GM19238 (cell line): ENCODE measurements around the gene PCTP.

Source experiments
- DNase-seq: peaks from one replicate; pipeline ENCODE4 v3.0.0; 2011; ENCODE audit warnings: low spot score; ENCODE audit not compliant: insufficient read length

Gene PCTP

DNA sequence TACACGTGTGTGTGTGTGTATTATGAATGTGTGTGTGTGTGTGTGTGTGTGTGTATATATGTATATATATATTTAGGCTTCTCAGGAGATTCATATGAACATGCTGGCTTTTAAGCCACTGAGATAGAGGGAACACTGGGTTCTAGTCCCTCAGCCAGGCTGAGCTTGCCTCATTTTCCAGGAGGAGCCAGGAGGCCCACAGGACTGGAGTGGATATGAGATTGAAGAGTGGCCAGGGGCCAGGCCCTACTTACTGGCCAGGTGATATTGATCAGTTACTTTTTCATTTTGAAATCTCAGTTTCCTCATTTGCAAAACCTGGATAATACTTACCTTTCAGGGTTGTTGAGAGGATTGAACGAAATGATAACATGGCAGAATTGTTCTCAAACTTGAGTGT is 5.8 kb downstream of the PCTP start:
- no peak for DNase-seq

DNA sequence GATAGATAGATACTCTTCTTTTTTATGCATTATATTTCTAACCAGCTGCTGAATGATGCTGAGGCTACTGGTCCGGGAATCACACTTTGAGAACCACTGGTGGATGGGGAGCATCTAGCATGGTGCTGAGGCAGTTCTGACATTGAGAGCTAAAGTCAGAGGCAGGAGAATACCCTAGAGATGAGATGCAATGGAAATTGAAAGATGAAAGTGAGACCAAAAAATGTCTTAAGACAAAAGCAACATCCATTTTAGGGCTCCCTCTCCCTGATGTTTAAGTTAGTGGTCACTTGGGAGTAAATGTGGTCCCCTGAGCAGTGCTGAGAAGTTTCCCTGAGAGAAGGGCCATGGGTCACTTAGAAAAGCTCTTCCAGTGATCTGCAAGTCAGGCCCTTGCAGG is 6.8 kb downstream of the PCTP start:
- no peak for DNase-seq

DNA sequence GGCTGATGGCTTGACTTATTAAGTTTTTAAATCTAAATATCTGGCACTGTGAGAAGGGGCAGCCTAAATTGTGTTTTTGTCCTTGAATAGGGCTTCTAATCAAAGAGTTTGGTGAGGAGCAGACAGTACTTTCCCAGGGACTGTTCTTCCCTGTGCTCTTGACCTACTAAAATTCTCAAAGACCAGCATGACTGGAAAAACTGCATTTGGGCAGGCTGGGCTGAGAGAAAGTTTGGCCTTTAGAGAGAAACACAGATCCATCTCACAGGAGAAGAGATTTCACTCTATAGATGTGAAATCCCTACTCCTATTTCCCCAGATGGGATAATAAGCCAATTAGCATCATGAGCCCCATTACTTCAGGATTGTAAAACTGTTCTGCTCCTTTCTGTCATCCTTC is 7.3 kb downstream of the PCTP start:
- no peak for DNase-seq

DNA sequence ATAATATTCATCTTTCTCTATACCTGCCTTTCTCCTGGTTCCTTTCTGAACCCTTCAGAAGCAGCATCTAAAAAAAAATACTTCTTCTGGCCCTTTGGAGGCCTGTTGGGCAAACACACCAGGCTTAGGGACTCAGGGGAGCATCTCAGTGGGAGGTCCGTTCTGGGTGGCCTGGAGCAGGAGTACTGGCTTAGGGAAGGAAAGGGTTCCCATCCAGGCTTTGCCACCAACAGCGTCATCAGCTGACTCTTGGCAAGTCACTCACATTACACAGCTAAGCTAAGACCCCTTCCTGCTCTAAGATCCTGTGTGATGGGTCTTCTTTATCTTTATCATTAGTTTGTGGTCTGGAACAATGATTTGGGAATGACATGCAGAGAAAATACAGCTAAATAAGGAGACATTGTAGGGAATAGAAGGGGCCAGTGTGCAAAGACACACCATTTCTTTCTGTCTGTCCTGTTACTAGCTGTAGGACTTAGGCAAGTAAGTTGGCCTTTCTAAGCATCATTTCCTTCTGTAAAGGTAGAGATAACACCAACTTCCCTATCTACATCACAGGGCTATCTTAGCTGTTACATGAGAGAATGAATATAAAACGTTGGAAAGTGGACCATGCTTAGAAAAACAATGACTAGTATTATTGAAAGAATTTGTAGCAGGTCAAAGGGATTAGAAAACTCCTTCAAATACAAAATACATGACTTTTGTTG is 9.9 kb downstream of the PCTP start:
- DNase-seq, result no peak

DNA sequence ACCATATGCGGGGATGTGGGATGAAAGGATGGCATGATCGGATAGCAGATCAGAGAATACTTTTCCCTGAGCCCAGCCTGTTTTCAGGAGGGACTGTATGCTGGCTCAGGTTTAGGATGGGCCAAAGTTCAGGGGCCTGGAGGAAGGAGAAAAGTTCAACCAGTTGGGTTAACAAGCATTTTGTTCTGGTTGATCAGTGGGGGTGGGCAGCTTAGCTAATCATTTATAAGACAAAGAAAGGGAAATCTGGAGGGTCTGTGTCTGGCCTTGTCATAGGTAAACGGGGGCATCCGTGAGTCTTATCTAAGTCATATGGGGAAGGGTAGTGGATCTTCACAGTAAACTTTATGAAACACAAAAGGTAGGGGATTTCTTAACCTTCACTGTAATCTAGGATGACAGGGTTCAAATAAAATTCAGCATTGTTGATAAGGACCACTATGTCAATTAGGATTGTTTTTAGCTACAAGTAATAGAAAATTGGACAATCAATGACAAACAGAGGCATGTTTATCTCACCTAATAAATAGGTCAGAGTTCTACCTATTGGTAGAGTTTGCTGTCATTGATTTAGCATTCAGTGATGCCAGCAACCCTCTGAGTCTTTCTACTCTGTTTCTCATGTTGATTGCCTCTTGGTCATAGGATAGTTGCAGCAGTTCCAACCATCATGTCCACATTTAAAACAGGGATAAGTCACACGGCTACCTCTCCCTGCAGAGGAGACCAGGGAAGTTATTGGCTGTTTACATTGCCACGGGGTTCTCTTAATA is 11.4 kb downstream of the PCTP start:
- DNase-seq, result no peak

DNA sequence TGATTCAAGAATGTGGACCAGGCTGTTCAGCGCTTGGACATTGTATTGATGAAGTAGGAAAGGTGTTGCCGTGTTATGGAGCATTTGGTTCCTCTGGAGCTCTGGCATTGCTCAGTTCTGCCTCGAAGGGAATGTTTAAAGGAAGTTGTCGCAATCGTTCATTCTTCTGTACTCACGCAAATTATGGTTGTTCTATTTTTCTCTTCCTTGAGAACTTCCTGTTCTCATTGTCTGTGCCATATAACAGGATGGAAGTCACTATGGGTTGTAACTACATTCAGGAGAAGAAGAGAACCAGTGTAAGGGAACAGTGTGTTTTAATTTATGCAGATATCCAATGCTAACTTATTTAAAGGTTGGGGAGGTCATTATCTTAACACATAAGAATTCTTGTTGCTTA is 13.0 kb downstream of the PCTP start:
- DNase-seq, result no peak

DNA sequence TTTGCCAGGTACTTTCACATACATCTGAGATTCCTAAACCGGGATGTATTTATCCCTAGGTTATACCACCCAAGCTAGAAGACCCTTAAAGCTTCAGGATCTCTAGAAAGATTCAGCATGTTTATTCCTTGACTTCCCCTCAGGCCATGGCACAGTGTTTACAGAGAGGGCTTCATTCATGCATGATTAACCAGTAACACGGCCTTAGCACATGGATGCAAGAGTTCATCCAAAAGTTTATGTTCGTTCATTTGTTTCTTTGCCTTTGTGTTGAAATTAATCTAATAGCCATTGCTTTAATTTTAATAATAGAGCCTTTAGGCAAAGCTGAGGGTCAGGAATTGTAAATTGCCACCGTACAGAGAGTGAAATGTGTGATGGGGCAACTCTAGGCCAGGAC is 13.8 kb downstream of the PCTP start:
- DNase-seq, result no peak

DNA sequence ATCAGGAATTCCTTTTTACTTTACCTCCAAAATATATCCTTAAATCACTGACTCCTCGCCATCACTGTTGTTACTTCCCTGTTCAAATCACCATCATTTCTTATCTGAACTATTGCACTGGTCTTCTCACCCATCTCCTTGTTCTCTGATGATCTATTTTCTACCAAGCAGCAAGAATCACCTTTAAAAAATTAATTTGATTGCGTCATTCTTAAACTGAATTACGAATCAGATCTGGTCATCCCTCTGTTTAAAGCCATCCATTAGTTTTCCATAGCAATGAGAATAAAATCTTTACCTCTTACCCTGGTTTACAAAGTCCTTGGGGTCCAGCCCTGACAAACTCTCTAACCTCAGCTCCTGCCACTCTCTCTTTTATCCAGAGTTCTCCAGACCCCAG is 14.6 kb downstream of the PCTP start:
- DNase-seq, result no peak

DNA sequence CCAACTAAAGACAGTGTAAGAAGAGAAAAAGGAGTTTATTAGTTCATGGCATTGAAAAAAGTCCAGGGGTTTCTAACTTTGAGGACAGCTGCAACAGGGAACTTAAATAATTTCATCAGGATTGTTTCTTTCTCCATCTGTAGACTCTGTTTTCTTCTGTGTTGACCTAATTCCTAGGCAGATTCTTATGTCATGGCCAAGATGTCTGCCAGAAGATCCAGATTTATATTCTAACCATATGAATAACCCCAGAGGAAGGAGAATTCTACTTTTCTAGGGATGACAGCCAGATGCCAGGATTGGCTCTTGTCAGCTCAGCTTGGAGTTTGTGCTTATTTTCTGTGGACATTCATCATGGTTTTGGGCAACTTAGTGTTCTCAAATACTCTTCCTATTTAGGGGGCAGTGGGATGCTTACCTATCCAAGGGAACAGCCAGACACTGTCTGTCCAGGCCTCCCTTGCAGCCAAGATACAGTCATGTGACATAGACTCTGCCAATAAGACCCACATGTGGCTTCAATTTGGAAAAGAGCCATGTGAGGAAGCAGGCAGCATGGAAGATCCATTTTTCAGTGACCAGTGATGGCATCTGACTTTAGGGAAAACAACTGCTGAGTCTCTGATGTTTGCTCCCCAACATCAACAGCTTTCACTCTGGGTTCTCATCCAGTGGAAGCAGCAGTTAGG is 18.2 kb downstream of the PCTP start:
- DNase-seq, result no peak

DNA sequence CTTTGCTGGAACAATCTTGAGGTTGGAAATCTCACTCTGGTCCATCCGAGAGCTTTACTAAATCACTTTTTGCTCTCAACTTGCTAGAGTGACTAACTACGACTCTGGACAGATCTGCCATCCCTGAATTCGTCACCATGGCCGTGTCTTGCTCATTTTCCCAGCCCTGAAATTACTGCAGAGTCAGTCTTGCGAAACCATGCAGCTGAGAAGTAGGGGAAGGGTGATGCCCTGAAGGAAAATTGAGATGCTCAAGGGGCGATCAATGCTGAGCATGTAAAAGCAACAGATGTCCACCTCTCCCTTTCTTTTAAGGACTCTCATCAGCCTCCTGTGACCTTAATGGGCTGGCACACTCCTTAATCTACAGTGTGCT is 18.8 kb downstream of the PCTP start:
- DNase-seq, result no peak

DNA sequence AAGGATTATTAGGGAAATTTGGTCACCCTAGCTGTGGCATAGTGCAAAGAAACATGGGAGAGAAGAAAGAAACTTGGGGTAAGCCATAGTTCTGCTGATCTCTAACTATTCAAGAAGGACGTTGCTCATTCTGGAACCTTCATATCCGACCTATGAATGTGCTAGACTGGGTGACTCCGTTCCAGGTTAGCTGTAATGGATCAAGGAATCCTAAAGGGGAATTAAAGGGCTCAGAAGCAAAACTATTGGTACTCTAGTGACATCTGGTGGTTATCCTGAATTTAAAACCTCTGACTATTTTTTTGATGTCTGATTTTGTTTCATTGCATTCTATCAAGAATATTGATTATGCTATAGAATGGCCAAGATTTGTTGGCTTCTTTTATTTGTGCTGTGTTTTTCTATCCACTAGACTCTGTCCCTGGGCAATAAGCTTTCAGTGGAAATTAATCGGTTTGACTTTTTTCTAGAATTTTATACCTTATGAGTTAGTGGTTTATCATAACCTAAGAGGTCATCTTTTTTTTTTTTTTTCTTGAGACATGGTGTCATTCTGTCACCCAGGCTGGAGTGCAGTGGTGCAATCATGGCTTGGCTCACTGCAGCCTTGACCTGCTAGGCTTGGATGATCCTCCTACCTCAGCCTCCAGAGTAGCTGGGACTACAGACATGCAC is 19.5 kb downstream of the PCTP start:
- DNase-seq, result peak; percentile 7

DNA sequence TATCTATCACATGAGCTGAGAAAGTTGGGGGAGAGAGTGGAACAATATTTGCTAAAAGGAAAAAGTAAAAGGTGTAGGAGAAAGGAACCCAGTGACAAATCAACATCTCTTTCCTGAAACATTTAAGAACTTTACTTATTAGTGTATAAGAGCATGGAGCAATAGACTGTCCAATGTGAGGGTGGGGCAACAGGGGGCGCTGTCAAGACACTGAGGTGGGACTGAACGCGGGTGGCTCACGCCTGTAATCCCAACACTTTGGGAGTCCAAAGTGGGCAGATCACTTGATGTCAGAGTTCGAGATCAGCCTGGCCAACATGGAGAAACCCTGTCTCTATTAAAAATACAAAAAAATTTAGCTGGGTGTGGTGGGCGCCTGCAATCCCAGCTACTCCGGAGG is 21.2 kb downstream of the PCTP start:
- no peak for DNase-seq

DNA sequence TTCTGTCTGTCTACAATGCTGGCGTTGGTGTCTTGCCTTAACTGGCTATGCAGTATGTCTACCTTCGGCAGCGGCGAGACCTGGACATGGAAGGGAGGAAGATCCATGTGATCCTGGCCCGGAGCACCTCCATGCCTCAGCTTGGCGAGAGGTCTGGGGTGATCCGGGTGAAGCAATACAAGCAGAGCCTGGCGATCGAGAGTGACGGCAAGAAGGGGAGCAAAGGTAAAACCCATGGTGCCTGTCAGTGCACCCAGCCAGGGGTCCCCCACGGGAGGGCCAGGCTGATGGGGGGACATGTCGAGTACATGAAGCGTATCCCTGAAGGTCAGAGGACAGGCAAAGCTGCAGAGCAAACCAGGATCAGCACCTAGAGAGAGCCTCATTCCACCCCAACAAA is 22.8 kb downstream of the PCTP start:
- DNase-seq, result no peak

DNA sequence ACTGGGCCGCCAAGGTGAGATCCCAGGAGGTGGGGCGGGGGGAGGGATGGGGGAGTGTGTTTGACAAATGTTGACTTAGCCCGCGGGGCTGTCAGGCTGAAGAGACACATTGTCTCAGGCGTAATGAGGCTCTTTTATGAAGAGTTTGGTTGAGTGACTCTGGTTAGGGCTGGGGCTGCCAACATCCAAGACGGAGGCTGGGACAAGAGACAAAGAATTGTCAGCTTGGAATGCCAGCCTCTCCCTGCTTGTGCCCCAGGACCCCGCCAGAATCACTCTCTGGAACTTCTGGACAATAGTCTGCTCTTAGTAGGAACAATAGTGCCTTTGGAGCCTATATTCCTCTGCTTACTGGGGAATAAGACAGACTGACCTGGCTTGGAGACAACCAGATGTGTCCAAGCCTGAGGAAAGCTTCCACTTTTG is 24.0 kb downstream of the PCTP start:
- DNase-seq, result no peak

DNA sequence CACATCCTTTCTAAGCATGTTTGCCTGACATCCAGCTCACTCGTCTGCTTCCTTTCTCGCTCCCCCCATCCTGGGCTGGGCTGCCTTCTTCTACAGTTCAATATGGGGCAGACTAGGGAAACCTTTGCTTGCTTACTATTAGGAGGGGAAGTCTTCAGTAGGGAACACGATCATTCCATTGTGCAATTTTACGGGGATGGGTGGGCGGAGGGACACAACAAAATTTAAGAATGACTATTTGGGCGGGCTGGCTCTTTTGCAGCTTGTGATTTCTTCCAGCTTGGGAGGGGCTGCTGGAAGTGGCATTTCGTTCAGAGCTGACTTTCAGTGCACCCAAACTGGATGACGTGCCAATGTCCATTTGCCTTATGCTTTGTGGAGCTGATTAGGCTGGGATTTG is 25.4 kb downstream of the PCTP start:
- DNase-seq, result no peak

DNA sequence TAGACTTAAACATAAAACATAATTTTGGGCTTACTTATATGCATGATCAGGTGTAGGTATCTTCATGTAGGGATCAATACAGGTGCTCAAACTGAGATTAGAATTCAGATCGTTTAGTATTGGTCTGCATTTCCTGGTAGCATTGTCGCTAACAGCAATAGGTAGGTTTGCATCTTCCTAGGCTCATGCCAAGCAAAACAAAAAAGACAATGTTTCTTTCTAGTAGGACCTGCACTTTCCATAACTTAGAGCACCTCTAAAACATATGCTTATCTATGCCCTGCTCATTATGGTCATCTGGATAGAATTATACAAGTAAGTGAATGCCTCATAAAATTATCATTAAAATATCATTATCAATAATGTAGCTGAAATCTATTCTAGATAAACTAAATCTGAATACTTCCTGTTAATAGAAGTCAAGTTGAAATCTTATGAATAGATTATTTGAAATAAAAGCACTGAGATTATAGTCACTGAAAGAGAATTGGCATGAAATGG is 26.7 kb downstream of the PCTP start:
- no peak for DNase-seq

DNA sequence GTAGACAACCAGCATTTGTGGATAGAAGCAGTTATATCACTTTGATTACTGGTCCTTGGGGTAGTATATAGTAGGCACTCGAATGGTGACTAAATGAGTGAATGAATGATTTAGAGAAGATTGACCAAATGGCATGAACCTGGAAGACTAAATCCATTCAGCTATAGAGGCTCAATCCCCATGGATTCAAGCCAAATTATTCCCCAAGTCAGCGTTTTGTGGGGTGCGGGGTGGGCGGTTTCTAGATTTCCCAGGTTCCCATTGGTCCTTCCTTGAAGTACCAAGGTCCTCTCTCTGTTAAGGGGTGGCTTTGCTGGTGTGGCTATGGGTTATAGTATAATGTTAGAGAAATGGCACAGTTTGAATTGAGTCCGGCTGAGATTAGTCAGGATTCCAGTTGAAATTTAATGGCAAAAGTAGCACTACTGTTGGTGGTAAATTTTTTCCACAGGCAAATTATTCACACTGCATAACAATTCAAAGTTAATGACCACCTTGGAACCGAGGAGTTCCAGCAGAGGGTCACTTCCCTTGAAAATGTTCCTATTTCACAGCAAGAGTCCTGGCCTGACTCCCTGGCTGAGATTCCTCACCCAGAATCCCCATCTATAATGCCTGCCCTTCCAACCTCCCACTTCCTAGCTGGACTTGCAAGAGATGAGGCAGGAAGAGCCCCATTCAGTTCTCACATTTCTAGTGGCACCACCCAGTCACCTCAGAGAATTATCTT is 27.7 kb downstream of the PCTP start:
- no peak for DNase-seq

DNA sequence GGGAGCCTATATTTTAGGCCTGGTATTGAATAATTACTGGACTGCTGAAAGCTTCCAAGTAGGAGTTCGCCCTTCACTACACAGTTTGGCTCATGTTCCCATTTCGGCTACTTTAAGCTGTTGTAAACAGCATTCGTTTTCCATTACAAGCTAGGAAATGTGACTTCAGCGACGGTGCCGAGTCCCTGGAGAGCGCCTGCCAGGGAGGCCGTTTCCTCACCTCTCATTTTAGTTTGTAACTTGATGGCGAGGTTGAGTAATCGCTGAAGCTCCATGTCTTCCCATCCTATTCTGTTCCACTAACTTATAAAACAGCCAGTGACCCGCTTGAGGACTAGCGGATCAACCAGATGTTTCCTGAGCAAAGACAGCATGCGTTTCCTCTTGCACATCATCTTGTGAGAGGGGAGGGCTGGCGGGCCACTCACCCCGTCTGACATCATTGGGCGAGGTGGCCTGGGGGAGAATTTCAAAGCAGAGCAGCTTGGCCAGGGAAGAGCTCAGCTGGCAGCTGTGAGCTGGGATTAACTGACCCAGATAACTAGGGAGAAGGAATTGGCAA is 32.9 kb downstream of the PCTP start:
- no peak for DNase-seq

DNA sequence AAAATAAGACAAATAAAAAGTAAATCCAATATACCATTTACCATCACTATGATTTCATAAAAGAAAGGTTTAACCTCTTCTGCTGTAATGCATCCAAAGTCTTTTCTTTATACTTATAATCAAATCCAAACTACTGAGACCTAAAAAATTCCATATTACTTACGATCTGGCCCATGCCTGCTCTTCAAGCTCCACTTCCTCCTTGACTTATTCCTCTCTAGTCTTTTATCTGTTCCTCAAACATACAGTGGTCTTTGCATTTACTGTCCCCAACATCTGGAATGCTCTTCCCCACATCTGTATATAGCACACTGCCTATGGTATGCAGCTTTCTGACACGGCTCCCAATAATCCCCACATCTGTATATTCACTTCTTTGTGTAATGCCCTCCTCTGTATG is 33.8 kb downstream of the PCTP start:
- DNase-seq, result no peak

DNA sequence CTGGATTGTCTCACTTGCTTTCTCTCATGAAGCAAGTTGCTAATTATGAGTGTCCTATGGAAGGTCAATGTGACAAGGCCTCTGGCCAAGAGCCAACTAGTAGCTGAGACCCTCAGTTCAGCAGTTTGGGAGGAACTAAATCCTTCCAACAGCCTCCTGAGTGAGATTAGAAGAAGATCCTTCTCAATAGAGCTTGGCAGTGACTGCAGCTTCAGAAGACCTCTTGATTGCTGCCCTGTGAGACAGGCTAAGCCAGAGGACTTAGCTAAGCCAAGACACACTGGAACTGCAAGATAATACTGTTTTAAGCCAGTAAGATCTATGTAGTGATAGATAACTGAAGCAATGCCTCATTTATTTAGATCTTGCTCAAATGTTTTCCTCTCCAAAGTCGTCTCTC is 34.3 kb downstream of the PCTP start:
- no peak for DNase-seq

DNA sequence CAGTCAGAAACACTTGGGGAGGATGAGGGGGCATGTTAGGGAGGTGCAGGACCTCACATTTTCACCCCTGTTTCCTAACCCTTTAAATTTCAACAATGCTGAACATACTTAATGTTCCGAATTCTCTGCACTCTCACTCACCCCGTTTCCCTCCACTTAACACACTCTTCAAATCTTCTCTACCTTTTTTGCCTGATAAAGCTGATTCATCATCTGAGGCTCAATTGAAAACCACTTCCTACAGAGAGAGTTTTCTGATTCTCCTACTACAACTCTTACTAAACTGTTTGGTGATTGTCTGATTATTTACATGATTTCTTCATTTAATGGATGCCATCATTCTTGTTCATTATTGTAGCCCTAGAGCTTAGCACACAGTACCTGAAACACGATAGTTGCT is 42.4 kb downstream of the PCTP start:
- DNase-seq, result no peak
